ENCODE measurements around the gene ABL2. TPM values are rescaled to one million over a fixed set of nuclear protein-coding genes. Genes with fewer than 3 reads are reported as not detected.
"Not testable (repeated sequence)": the region's sequence is repeated elsewhere in the genome, so short reads cannot be mapped to it uniquely, and the experiment has no call there.

ABL2 gene
- total RNA-seq, 4 donors from 2014 or later: 12.9 to 37.3 (median 15.6) TPM

DNA sequence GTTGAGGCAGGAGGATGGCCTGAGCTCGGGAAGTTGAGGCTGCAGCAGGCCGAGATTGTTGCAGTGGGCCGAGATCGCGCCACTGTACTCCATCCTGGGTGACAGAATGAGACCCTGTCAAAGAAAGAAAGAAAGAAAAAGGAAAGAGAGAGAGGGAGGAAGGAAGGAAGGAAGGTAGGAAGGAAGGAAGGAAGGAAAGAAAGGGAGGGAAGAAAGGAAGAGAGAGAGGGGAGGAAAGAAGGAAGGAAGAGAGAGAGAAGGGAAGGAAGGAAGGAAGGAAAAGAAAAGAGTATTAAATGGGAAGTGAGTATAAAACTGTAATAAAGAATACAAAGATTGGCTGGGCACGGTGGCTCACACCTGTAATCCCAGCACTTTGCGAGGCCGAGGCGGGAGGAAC lies 18.4 kb upstream of the ABL2 start:
- Histone ChIP-seq H3K36me3 (no peaks in the 10 kb centered on the region), H3K27me3 (no peaks in the 10 kb centered on the region), H3K4me1 (no peaks in the 10 kb centered on the region), H3K27ac (replicated peaks in 1 of 4) (no peak overlapping the region), H3K9me3 (no peaks in the 10 kb centered on the region), H3K4me3 (no peak overlapping the region)
- no peak for DNase-seq (ENCODE audit: extremely low spot score)
- intact Hi-C loops (cut with DNase I): loop anchor here (5.0 kb wide), 1 partner anchor 124 kb away; no protein-coding TSS in a partner anchor
- WGBS: 92% methylated on average over 9 of the region's 9 CpGs
- no peak for TF ChIP-seq POLR2A (IDR thresholded peaks at IDR 0.05; ENCODE audit: low read depth)
- no peak for TF ChIP-seq POLR2AphosphoS5 (IDR thresholded peaks at IDR 0.05)
- no peak for TF ChIP-seq EP300 (IDR thresholded peaks at IDR 0.05)
- TF ChIP-seq, protein P1, sequence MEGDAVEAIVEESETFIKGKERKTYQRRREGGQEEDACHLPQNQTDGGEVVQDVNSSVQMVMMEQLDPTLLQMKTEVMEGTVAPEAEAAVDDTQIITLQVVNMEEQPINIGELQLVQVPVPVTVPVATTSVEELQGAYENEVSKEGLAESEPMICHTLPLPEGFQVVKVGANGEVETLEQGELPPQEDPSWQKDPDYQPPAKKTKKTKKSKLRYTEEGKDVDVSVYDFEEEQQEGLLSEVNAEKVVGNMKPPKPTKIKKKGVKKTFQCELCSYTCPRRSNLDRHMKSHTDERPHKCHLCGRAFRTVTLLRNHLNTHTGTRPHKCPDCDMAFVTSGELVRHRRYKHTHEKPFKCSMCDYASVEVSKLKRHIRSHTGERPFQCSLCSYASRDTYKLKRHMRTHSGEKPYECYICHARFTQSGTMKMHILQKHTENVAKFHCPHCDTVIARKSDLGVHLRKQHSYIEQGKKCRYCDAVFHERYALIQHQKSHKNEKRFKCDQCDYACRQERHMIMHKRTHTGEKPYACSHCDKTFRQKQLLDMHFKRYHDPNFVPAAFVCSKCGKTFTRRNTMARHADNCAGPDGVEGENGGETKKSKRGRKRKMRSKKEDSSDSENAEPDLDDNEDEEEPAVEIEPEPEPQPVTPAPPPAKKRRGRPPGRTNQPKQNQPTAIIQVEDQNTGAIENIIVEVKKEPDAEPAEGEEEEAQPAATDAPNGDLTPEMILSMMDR (IDR thresholded peaks at IDR 0.05): no peak

DNA sequence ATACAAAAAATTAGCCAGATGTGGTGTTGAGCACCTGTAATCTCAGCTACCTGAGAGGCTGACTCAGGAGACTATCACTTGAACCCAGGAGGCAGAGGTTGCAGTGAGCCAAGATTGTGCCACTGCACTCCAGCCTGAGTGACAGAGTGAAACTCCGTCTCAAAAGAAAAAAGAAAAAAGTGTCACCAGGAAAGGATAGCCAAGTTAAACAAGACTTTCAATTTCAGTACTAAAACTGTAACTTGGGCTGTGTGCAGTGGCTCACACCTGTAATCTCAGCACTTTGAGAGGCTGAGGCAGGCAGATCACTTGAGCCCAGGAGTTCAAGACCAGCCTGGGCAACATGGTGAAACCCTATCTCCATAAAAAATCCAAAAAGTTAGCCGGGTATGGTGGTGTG lies 15.9 kb upstream of the ABL2 start:
- DNase-seq (ENCODE audit: extremely low spot score); H3K4me1 ChIP-seq; H3K4me3 ChIP-seq; H3K36me3 ChIP-seq; H3K27me3 ChIP-seq; H3K9me3 ChIP-seq; H3K27ac ChIP-seq (replicated peaks in 1 of 4): not testable (repeated sequence)
- intact Hi-C loops (cut with DNase I): loop anchor here (5.0 kb wide), 1 partner anchor 127 kb away; no protein-coding TSS in a partner anchor
- WGBS: 91% methylated on average over 2 of the region's 2 CpGs

DNA sequence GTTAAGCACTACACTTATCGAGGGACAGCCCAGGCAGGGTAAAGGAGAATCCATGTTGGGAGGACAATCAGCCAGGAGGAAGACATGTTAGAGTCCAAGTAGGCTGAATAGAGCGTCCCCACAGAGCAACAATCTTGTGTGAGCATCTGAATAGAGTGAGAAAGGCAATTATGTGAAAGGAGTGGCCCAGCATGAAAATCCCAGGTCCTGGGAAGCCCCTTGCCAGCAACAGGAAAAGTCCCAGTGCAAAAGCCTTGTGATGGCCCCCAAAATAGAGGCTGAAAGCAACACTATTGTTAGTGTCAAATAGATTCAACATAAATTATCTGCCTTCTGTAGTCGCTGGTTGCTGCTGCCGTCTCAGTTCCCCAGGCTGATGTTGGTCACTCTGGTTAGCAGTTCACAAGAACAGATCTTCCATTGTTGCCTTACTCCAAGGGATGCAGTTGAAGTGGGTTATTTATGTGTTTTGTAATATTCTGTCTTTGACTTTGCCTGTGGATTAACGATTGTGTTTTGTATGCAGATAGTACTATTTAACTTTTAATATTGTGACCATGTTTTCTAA lies 12.1 kb upstream of the ABL2 start:
- Histone ChIP-seq H3K9me3 (no peaks in the 10 kb centered on the region), H3K27me3 (no peaks in the 10 kb centered on the region), H3K4me3 (no peak overlapping the region), H3K4me1 (no peaks in the 10 kb centered on the region), H3K36me3 (no peaks in the 10 kb centered on the region), H3K27ac (replicated peaks in 1 of 4) (no peak overlapping the region)
- 82% methylated on average over 5 of the region's 5 CpGs for WGBS
- intact Hi-C loops (cut with DNase I): no loop called here
- TF ChIP-seq EP300 (IDR thresholded peaks at IDR 0.05) (no peak), POLR2A (IDR thresholded peaks at IDR 0.05; ENCODE audit: low read depth) (no peak), POLR2AphosphoS5 (IDR thresholded peaks at IDR 0.05) (no peak)
- TF ChIP-seq, protein P1 (IDR thresholded peaks at IDR 0.05): no peak
- DNase-seq (ENCODE audit: extremely low spot score): no peak

DNA sequence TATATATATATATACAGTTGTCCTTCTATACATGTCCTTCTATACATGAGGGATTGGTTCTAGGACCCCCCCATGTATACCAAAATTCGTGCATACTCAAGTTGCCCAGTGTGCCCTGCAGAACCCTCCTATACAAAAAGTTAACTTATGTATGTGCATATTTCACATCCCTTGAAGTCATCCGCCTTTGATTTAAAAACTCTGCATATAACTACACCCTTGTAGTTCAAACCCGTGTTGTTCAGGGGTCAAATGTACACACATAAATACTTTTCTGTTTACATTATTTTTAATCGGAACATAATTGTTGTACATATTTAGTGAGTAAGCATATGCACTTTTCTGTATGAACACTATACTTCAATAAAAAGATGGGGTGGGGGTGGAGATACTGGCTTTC lies 7.7 kb upstream of the ABL2 start:
- 79% methylated on average over 4 of the region's 4 CpGs for WGBS

DNA sequence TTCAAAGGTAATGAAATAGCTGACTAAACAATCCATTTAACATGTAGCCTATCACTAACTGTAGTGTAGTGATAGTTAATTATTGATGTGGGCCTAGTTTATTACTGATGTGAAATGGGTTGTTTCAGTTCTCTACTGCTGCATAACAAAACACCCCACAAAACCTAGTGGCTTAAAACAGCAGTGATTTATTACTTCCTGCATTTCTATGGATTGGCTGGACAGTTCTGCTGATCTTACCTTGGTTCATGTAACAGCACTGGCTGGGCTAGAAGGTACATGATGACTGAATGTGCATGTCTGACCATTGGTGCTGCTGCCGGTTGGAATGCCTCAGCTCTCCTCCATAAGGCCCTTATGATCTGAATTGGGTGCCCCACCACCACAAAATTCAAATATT lies 5.4 kb upstream of the ABL2 start:
- Histone ChIP-seq H3K4me1 (peaks cover 5 to 11% (median 10%) of the 10 kb centered on the region in 4 donors), H3K36me3 (no peaks in the 10 kb centered on the region), H3K4me3 (no peak overlapping the region), H3K27ac (replicated peaks in 1 of 4) (no peak overlapping the region), H3K9me3 (no peaks in the 10 kb centered on the region), H3K27me3 (no peaks in the 10 kb centered on the region)
- 80% methylated on average over 1 of the region's 1 CpG for WGBS
- intact Hi-C loops (cut with DNase I): no loop called here
- DNase-seq (ENCODE audit: extremely low spot score): no peak
- TF ChIP-seq, protein P1 (IDR thresholded peaks at IDR 0.05): no peak
- no peak for TF ChIP-seq POLR2A (IDR thresholded peaks at IDR 0.05; ENCODE audit: low read depth)
- TF ChIP-seq EP300 (IDR thresholded peaks at IDR 0.05): no peak
- TF ChIP-seq POLR2AphosphoS5 (IDR thresholded peaks at IDR 0.05): no peak

More for the DNA sequence above, 7.7 kb upstream of the ABL2 start:
- Histone ChIP-seq H3K4me3 (no peak overlapping the region), H3K9me3 (no peaks in the 10 kb centered on the region), H3K36me3 (no peaks in the 10 kb centered on the region), H3K4me1 (no peaks in the 10 kb centered on the region), H3K27ac (replicated peaks in 1 of 4) (no peak overlapping the region), H3K27me3 (no peaks in the 10 kb centered on the region)
- no peak for TF ChIP-seq POLR2A (IDR thresholded peaks at IDR 0.05; ENCODE audit: low read depth)
- TF ChIP-seq, protein P1 (IDR thresholded peaks at IDR 0.05): no peak
- no peak for TF ChIP-seq POLR2AphosphoS5 (IDR thresholded peaks at IDR 0.05)
- no peak for TF ChIP-seq EP300 (IDR thresholded peaks at IDR 0.05)
- peak; percentile 7 for DNase-seq (ENCODE audit: extremely low spot score)
- intact Hi-C loops (cut with DNase I): no loop called here
